Thyroid gland (tissue), 4 donors: ENCODE measurements around the gene GUCY2C.

Source experiments
- POLR2A ChIP-seq, 2 donors: fragments of 450-650 bp; IDR thresholded peaks; one replicate each; pipeline ENCODE4 v1.6.1; 2017; ENCODE audit warnings: antibody characterized with exemption in 2 of 2, mild to moderate bottlenecking in 2 of 2, moderate library complexity in 1 of 2
- TF ChIP-seq, protein P1 (sequence below), 6 experiments: fragments of 200-600 bp in 3 of 6; fragments of 450-650 bp in 3 of 6; sonication (generic) in 3 of 6; IDR thresholded peaks; one replicate each; pipeline ENCODE4 v1.5.1; 2016 to 2019; ENCODE audit warnings: antibody characterized with exemption in 6 of 6, mild to moderate bottlenecking in 2 of 6, inconsistent platforms in 1 of 6, moderate library complexity in 1 of 6

DNA sequence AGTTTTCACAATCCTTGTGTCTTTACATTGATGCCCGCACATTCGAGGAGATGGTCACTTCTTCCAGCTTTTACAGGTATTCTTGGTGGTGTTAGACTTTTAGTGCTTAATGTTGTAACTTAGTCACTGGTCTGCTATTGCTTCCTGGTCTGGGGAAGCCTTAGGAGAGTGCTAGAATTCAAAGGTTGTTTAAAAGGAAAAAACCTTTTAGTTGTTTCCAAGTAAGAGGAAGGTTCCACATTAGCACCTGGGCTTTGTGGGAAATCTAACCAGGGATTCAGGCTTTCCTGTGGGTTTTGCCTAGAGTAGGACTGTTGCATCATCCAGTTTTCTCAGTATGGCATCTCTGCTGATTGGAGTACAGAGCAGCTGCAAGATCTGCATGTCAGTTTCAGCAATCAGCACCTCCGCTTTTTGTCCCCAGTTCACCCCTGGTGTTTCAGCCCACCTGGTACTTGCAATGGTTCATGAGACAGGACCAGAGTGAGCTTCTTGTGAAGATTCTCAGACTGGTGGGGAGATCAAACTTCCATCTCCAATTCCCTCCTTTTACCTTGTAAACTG is 84.7 kb downstream of the GUCY2C start:
- TF ChIP-seq POLR2A (IDR thresholded peaks at IDR 0.05) = no peak
- TF ChIP-seq, protein P1, sequence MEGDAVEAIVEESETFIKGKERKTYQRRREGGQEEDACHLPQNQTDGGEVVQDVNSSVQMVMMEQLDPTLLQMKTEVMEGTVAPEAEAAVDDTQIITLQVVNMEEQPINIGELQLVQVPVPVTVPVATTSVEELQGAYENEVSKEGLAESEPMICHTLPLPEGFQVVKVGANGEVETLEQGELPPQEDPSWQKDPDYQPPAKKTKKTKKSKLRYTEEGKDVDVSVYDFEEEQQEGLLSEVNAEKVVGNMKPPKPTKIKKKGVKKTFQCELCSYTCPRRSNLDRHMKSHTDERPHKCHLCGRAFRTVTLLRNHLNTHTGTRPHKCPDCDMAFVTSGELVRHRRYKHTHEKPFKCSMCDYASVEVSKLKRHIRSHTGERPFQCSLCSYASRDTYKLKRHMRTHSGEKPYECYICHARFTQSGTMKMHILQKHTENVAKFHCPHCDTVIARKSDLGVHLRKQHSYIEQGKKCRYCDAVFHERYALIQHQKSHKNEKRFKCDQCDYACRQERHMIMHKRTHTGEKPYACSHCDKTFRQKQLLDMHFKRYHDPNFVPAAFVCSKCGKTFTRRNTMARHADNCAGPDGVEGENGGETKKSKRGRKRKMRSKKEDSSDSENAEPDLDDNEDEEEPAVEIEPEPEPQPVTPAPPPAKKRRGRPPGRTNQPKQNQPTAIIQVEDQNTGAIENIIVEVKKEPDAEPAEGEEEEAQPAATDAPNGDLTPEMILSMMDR (IDR thresholded peaks at IDR 0.05) = no peak
